GM12878 (cell line): ENCODE measurements around the gene GMPR2. TPM values are rescaled to one million over a fixed set of nuclear protein-coding genes. Genes with fewer than 3 reads are reported as not detected.

Source experiments
- MXI1 ChIP-seq: fragments of 150-350 bp; IDR thresholded peaks from 2 replicates; pipeline ENCODE4 v1.6.1; 2011; ENCODE audit warnings: low read depth, mild to moderate bottlenecking, inconsistent platforms, low read length, improper control_type of control experiment
- RBBP5 ChIP-seq: fragments of 200-600 bp; sonication (generic); conservative IDR thresholded peaks from 2 replicates; pipeline ENCODE4 v1.6.1; 2016
- RELA ChIP-seq: fragments of 450-650 bp; IDR thresholded peaks from 2 replicates; pipeline ENCODE4 v1.8.0; 2014; ENCODE audit warnings: borderline replicate concordance; ENCODE audit not compliant: partially characterized antibody
- SKIL ChIP-seq: fragments of 450-650 bp; IDR thresholded peaks from 2 replicates; pipeline ENCODE4 v1.6.1; 2017; ENCODE audit warnings: mild to moderate bottlenecking, low read depth, inconsistent platforms; ENCODE audit not compliant: poor library complexity, severe bottlenecking
- TAF1 ChIP-seq: IDR thresholded peaks from 2 replicates; pipeline ENCODE4 v1.6.1; 2011; ENCODE audit warnings: mild to moderate bottlenecking, low read depth, low read length, borderline replicate concordance
- YBX1 ChIP-seq: fragments of 450-650 bp; IDR thresholded peaks from 2 replicates; pipeline ENCODE4 v1.6.1; 2016; ENCODE audit warnings: antibody characterized with exemption
- ZBTB11 ChIP-seq: fragments of 450-650 bp; formaldehyde crosslinking; IDR thresholded peaks from 2 replicates; pipeline ENCODE4 v1.5.0; 2022; ENCODE audit warnings: mild to moderate bottlenecking, missing genetic modification characterization
- polyA plus RNA-seq, 11 experiments: library from polyadenylated mRNA; depleted of rRNA in 4 of 11; unstranded in 6 of 11; stranded (reverse) in 5 of 11; fragments of >200 nt; fragmentation: Nextera tagmentation in 4 of 11; fragmentation: Illumina TruSeq in 1 of 11; extraction: Ambion mirVana in 4 of 11; extraction: Trizol in 1 of 11; gene quantifications; 1 replicate in 1 of 11; 2 replicates in 10 of 11; pipeline versions ENCODE4 v1.2.1 to v1.2.3, GENCODE V29; 2011 to 2016; ENCODE audit warnings: inconsistent platforms in 2 of 11, missing spikeins in 2 of 11, low read depth in 1 of 11
- total RNA-seq, 4 experiments: library from RNA; depleted of rRNA in 3 of 4; stranded (reverse); fragments of >200 nt in 3 of 4; fragmentation: Illumina TruSeq in 1 of 4; extraction: Trizol in 1 of 4; gene quantifications; 2 replicates each; pipeline versions ENCODE4 v1.2.1 to v1.2.3, GENCODE V29; 2013 to 2021
- TF ChIP-seq, protein P1 (sequence below): IDR thresholded peaks from 2 replicates; pipeline ENCODE4 v1.6.1; 2011; ENCODE audit warnings: mild to moderate bottlenecking, low read depth, low read length, moderate library complexity; ENCODE audit not compliant: insufficient replicate concordance
- TF ChIP-seq, protein P2 (sequence below): fragments of 450-650 bp; IDR thresholded peaks from 2 replicates; pipeline ENCODE4 v1.6.1; 2017; ENCODE audit warnings: borderline replicate concordance
- TF ChIP-seq, protein P3 (sequence below): IDR thresholded peaks from 2 replicates; pipeline ENCODE4 v1.6.1; 2012; ENCODE audit warnings: mild to moderate bottlenecking, low read depth, low read length

GMPR2 gene
- total and polyA plus RNA-seq, 10 of the 15 experiments (the other 5 are each of a cell fraction or from before 2014, with no cell fraction given), result 55.1 to 80.3 (median 61.5) TPM

- TF ChIP-seq YBX1, result no peak
- TF ChIP-seq RELA, result peak; percentile 77
- TF ChIP-seq RBBP5, result no peak
- peak; percentile 78 for TF ChIP-seq ZBTB11 (CRISPR knock-in tag)
- peak; percentile 55 for TF ChIP-seq MXI1
- TF ChIP-seq, protein P1, sequence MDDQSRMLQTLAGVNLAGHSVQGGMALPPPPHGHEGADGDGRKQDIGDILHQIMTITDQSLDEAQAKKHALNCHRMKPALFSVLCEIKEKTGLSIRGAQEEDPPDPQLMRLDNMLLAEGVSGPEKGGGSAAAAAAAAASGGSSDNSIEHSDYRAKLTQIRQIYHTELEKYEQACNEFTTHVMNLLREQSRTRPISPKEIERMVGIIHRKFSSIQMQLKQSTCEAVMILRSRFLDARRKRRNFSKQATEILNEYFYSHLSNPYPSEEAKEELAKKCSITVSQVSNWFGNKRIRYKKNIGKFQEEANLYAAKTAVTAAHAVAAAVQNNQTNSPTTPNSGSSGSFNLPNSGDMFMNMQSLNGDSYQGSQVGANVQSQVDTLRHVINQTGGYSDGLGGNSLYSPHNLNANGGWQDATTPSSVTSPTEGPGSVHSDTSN, result peak; percentile 37
- TF ChIP-seq, protein P2, sequence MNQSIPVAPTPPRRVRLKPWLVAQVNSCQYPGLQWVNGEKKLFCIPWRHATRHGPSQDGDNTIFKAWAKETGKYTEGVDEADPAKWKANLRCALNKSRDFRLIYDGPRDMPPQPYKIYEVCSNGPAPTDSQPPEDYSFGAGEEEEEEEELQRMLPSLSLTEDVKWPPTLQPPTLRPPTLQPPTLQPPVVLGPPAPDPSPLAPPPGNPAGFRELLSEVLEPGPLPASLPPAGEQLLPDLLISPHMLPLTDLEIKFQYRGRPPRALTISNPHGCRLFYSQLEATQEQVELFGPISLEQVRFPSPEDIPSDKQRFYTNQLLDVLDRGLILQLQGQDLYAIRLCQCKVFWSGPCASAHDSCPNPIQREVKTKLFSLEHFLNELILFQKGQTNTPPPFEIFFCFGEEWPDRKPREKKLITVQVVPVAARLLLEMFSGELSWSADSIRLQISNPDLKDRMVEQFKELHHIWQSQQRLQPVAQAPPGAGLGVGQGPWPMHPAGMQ, result peak; percentile 95
- TF ChIP-seq, protein P3, sequence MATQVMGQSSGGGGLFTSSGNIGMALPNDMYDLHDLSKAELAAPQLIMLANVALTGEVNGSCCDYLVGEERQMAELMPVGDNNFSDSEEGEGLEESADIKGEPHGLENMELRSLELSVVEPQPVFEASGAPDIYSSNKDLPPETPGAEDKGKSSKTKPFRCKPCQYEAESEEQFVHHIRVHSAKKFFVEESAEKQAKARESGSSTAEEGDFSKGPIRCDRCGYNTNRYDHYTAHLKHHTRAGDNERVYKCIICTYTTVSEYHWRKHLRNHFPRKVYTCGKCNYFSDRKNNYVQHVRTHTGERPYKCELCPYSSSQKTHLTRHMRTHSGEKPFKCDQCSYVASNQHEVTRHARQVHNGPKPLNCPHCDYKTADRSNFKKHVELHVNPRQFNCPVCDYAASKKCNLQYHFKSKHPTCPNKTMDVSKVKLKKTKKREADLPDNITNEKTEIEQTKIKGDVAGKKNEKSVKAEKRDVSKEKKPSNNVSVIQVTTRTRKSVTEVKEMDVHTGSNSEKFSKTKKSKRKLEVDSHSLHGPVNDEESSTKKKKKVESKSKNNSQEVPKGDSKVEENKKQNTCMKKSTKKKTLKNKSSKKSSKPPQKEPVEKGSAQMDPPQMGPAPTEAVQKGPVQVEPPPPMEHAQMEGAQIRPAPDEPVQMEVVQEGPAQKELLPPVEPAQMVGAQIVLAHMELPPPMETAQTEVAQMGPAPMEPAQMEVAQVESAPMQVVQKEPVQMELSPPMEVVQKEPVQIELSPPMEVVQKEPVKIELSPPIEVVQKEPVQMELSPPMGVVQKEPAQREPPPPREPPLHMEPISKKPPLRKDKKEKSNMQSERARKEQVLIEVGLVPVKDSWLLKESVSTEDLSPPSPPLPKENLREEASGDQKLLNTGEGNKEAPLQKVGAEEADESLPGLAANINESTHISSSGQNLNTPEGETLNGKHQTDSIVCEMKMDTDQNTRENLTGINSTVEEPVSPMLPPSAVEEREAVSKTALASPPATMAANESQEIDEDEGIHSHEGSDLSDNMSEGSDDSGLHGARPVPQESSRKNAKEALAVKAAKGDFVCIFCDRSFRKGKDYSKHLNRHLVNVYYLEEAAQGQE, result 0 out of 2 replicates have a peak, but pooled peaks have one; percentile 1
- TF ChIP-seq TAF1, result peak; percentile 61; the same call in 1 of the 2 replicates
- TF ChIP-seq SKIL, result no peak
Measured at GRCh38 chr14:24195186-24196070, 37.3 kb upstream of the GMPR2 start, which contains the start of gene TM9SF1 (continued).
